ENCODE measurements around the gene KLHL36. TPM values are rescaled to one million over a fixed set of nuclear protein-coding genes. Genes with fewer than 3 reads are reported as not detected.

Gene KLHL36
- total RNA-seq, 1 experiment from 2014 or later, result 36.7 TPM

- H4K91ac ChIP-seq (ENCODE audit: insufficient read length, low read depth, low read length), result no peak overlapping the region
- H2BK12ac ChIP-seq (ENCODE audit: insufficient read length, low read depth, low read length), result no peak overlapping the region
- H3K9me3 ChIP-seq (ENCODE audit: control insufficient read depth, low read depth, low read length), result no peaks in the 10 kb centered on the region
- no peak overlapping the region for H3T11ph ChIP-seq (ENCODE audit: low read length)
- no peak for DNase-seq
- H3K9me3 Mint-ChIP-seq, result peaks cover 8 to 9% of the 10 kb centered on the region in 2 experiments; a peak in 3 of 5 replicates
- no peak overlapping the region for H3K9ac ChIP-seq (ENCODE audit: extremely low read depth, insufficient read length, low read length)
- H4K20me1 ChIP-seq (ENCODE audit: control insufficient read depth, insufficient read depth, insufficient read length), result peaks cover 2% of the 10 kb centered on the region
- H3K4ac ChIP-seq (ENCODE audit: low read depth, low read length), result no peak overlapping the region
- H2AFZ ChIP-seq (ENCODE audit: low read length), result no peak overlapping the region
- H4K8ac ChIP-seq (replicated peaks; ENCODE audit: insufficient read length, low read depth, low read length), result no peak overlapping the region
- no peak overlapping the region for H2AK5ac ChIP-seq (ENCODE audit: insufficient read length, low read length)
- no peak overlapping the region for H4K5ac ChIP-seq (ENCODE audit: insufficient read length, low read depth, low read length)
- no peak overlapping the region for H2BK120ac ChIP-seq (ENCODE audit: low read depth, low read length, poor library complexity, severe bottlenecking)
- no peak overlapping the region for H2BK15ac ChIP-seq (ENCODE audit: low read depth, low read length)
- no peak overlapping the region for H3K4me2 ChIP-seq (ENCODE audit: insufficient read depth, insufficient read length, low read length)
- H2BK20ac ChIP-seq (ENCODE audit: low read depth, low read length, poor library complexity, severe bottlenecking), result no peak overlapping the region
- no CpG with 5 or more reads among the region's 8 CpGs for WGBS (ENCODE audit: extremely low coverage, insufficient read length, low lambda C conversion rate)
- no peaks in the 10 kb centered on the region; the same call in 1 of the 2 replicates for H3K4me1 ChIP-seq (ENCODE audit: insufficient read depth, low read length)
- H3K79me2 ChIP-seq (ENCODE audit: insufficient read depth, low read length), result no peaks in the 10 kb centered on the region
- no peaks in the 10 kb centered on the region for H3K79me1 ChIP-seq (ENCODE audit: insufficient read depth, low read depth, low read length, poor library complexity, severe bottlenecking)
- H3K4me1 Mint-ChIP-seq, result peaks cover 20 to 27% of the 10 kb centered on the region in 2 experiments
- no peak overlapping the region for H3K56ac ChIP-seq (ENCODE audit: insufficient read length, low read depth, low read length)
- H3K23me2 ChIP-seq (ENCODE audit: insufficient read length, low read depth, low read length, poor library complexity, severe bottlenecking), result no peaks in the 10 kb centered on the region
- H3K4me3 Mint-ChIP-seq, result no peak overlapping the region
- no peak overlapping the region for H3K27ac ChIP-seq (ENCODE audit: insufficient read length, low read depth, low read length)
- TF ChIP-seq CTCF (conservative IDR thresholded peaks at IDR 0.05), result no peak
- no peaks in the 10 kb centered on the region for H3K27me3 ChIP-seq (ENCODE audit: insufficient read depth, low read length)
- H3K27me3 Mint-ChIP-seq (ENCODE audit: low read depth), result peaks cover 25% of the 10 kb centered on the region
- H3K18ac ChIP-seq (ENCODE audit: insufficient read length, low read depth, low read length), result no peak overlapping the region
- no peak overlapping the region for H3K23ac ChIP-seq (ENCODE audit: insufficient read length, low read depth, low read length)
- H3K36me3 Mint-ChIP-seq (ENCODE audit: insufficient read depth in 1 of 3, low read depth in 3 of 3), result peaks cover 0 to 5% (median 0%) of the 10 kb centered on the region in 3 experiments; a peak in 2 of 7 replicates
- no peak overlapping the region for H3K27ac Mint-ChIP-seq
- H3K14ac ChIP-seq (ENCODE audit: insufficient read depth, low read length), result no peak overlapping the region
- H2BK5ac ChIP-seq (ENCODE audit: insufficient read length, low read length), result no peak overlapping the region
Observed at GRCh38 chr16:84685210-84685609, 36.9 kb downstream of the KLHL36 start.
